ENCODE results near the gene SAP30BP. TPM values are rescaled to one million over a fixed set of nuclear protein-coding genes. Genes with fewer than 3 reads are reported as not detected.

Gene SAP30BP
- total RNA-seq, 1 experiment from 2014 or later: 126 TPM

DNA sequence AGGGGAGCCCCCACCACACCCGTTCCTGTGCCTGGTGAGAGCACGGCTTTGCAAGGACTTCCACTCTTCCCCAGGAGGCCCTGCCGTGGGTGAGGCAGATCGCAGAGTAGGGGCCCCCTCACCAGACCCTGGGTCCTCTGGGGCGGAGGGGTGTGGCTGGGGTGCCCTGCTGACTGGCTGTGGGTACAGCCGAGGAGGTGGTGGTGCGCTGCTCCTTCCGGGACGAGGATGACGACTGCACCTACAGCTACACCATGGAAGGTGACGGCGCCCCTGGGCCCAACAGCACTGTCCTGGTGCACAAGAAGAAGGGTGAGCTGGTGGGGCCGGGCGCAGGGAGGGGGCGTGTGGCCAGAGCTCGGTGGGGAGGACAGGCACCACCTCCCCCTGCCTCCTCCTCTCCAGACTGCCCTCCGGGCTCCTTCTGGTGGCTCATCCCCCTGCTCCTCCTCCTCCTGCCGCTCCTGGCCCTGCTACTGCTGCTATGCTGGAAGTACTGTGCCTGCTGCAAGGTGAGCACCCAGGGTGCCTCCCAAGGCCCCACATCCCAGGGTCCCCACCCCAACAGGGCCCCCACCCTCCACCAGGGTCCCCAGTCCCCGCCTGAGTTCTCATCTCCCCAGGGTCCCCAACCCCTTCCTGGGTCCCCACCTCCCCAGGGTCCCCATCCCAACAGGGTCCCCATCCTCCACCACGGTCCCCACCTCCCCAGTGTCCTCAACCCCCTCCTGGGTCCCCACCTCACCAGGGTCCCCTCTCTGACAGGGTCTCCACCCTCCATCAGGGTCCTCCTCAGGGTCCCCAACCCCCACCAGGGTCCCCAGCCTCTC is 70.2 kb downstream of the SAP30BP start:
- ChIA-PET POLR2A (no interaction called here), CTCF (interaction anchor here (1.0 to 1.7 kb wide), 4 partner anchors 11 to 104 kb away, joined by 4 to 9 read pairs (median 4); partner anchors contain the start of genes ITGB4 and SMIM5)
- BruUV-seq (replicated peaks): no TSS peak
- H3K27me3 Mint-ChIP-seq (ENCODE audit: insufficient read depth, unreplicated experiment): no peaks in the 10 kb centered on the region
- H3K4me3 ChIP-seq (ENCODE audit: low read depth, low read length): no peak overlapping the region
- intact Hi-C loops (cut with micrococcal nuclease; ENCODE audit: unreplicated experiment): no loop called here
- H3K27ac Mint-ChIP-seq (ENCODE audit: unreplicated experiment): no peak overlapping the region
- H3K36me3 ChIP-seq (ENCODE audit: control insufficient read depth, insufficient read depth, low read length): no peaks in the 10 kb centered on the region
- H3K4me1 Mint-ChIP-seq (ENCODE audit: low read depth, unreplicated experiment): no peaks in the 10 kb centered on the region
- H3K36me3 Mint-ChIP-seq (ENCODE audit: insufficient read depth, unreplicated experiment): peaks cover 7% of the 10 kb centered on the region
- no peaks in the 10 kb centered on the region for H3K9me3 ChIP-seq
- H3K9me3 Mint-ChIP-seq (ENCODE audit: unreplicated experiment): no peaks in the 10 kb centered on the region
- H3K27me3 ChIP-seq (replicated peaks; ENCODE audit: control insufficient read depth, insufficient read depth, low read length): no peaks in the 10 kb centered on the region
- no peak for TF ChIP-seq CTCF (IDR thresholded peaks at IDR 0.05; ENCODE audit: insufficient read depth in 1 of 2, low read depth in 1 of 2, low read length in 1 of 2, severe bottlenecking in 1 of 2, unreplicated experiment in 1 of 2)
- no peaks in the 10 kb centered on the region for H3K4me1 ChIP-seq
- H3K4me3 Mint-ChIP-seq (ENCODE audit: unreplicated experiment): no peak overlapping the region
- no peak for DNase-seq

DNA sequence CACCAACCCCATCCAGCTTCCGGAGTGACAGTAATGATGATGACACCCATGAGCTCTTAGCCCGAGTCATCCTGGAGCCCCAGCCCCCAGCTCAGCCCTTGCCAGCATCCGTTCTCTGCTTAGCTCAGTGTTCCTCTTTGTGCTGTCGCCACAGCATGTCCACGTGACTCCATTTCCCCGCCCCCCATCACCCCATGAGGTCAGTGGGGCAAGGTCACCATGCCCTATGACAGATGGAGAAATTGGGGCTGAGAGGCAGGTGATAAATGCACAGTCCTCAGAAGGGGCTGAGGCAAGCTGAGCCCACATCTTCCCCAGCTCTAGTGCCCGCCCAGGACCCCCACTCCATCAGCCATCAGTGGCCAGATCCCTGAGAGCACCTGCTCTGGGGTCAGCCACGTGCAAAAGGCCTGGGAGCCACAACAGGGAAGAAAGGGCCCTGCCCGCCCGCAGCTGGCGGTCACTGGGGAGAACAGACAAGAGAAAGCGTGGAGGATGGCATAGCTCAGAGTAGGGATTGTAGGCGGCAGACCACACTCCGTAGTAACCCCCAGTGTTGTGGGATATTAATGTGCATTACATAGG is 71.2 kb downstream of the SAP30BP start:
- ChIA-PET POLR2A (interaction anchor here (0.7 kb wide), 1 partner anchor 42 kb away, joined by 5 read pairs; no protein-coding TSS in a partner anchor), CTCF (interaction anchor here (0.7 to 1.7 kb wide), 5 partner anchors 10 to 158 kb away, joined by 4 to 9 read pairs (median 4); partner anchors contain the start of genes ITGB4 and SMIM5)
- Mint-ChIP-seq H3K27ac (ENCODE audit: unreplicated experiment) (no peak overlapping the region), H3K36me3 (ENCODE audit: insufficient read depth, unreplicated experiment) (peaks cover 12% of the 10 kb centered on the region), H3K9me3 (ENCODE audit: unreplicated experiment) (no peaks in the 10 kb centered on the region), H3K27me3 (ENCODE audit: insufficient read depth, unreplicated experiment) (no peaks in the 10 kb centered on the region), H3K4me3 (ENCODE audit: unreplicated experiment) (no peak overlapping the region), H3K4me1 (ENCODE audit: low read depth, unreplicated experiment) (no peaks in the 10 kb centered on the region)
- H3K9me3 ChIP-seq: no peaks in the 10 kb centered on the region
- H3K4me3 ChIP-seq (ENCODE audit: low read depth, low read length): no peak overlapping the region
- no peak for DNase-seq
- no peaks in the 10 kb centered on the region for H3K27me3 ChIP-seq (replicated peaks; ENCODE audit: control insufficient read depth, insufficient read depth, low read length)
- no peak for TF ChIP-seq CTCF (IDR thresholded peaks at IDR 0.05; ENCODE audit: insufficient read depth in 1 of 2, low read depth in 1 of 2, low read length in 1 of 2, severe bottlenecking in 1 of 2, unreplicated experiment in 1 of 2)
- no peaks in the 10 kb centered on the region for H3K36me3 ChIP-seq (ENCODE audit: control insufficient read depth, insufficient read depth, low read length)
- H3K4me1 ChIP-seq: no peaks in the 10 kb centered on the region
- no TSS peak for BruUV-seq (replicated peaks)
- intact Hi-C loops (cut with micrococcal nuclease; ENCODE audit: unreplicated experiment): no loop called here

DNA sequence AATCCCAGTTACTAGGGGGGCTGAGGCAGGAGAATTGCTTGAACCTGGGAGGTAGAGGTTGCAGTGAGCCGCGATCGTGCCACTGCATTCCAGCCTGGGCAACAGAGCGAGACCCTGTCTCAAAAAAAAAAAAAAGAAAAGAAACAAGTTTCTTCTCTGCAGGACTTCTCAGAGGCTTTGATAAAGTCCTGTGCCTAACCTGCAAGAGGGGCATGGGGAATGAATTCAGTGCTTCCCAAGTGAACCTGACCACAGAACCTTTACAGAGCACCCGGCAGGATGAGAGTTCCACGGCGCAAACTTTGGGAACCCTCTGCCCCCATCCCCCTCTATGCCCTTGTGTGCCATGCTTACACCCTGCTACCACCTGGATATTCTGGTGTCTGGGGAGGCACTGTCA is 72.0 kb downstream of the SAP30BP start:
- intact Hi-C loops (cut with micrococcal nuclease; ENCODE audit: unreplicated experiment): no loop called here
- CTCF ChIA-PET: interaction anchor here (1.7 kb wide), 1 partner anchor 106 kb away, joined by 9 read pairs; the partner anchor contains the start of gene SMIM5
- BruUV-seq (replicated peaks): no TSS peak
- Mint-ChIP-seq H3K4me1 (ENCODE audit: low read depth, unreplicated experiment) (no peaks in the 10 kb centered on the region), H3K9me3 (ENCODE audit: unreplicated experiment) (no peaks in the 10 kb centered on the region), H3K27ac (ENCODE audit: unreplicated experiment) (no peak overlapping the region), H3K36me3 (ENCODE audit: insufficient read depth, unreplicated experiment) (peaks cover 12% of the 10 kb centered on the region), H3K27me3 (ENCODE audit: insufficient read depth, unreplicated experiment) (no peaks in the 10 kb centered on the region), H3K4me3 (ENCODE audit: unreplicated experiment) (no peak overlapping the region)
- Histone ChIP-seq H3K4me3 (ENCODE audit: low read depth, low read length) (no peak overlapping the region), H3K9me3 (no peaks in the 10 kb centered on the region), H3K27me3 (replicated peaks; ENCODE audit: control insufficient read depth, insufficient read depth, low read length) (no peaks in the 10 kb centered on the region), H3K36me3 (ENCODE audit: control insufficient read depth, insufficient read depth, low read length) (no peaks in the 10 kb centered on the region), H3K4me1 (no peaks in the 10 kb centered on the region)
- POLR2A ChIA-PET: no interaction called here
- no peak for TF ChIP-seq CTCF (IDR thresholded peaks at IDR 0.05; ENCODE audit: insufficient read depth in 1 of 2, low read depth in 1 of 2, low read length in 1 of 2, severe bottlenecking in 1 of 2, unreplicated experiment in 1 of 2)
- no peak for DNase-seq

Measured in Caco-2 (cell line).